Measurements from ENCODE around the gene NTRK3. TPM values are rescaled to one million over a fixed set of nuclear protein-coding genes. Genes with fewer than 3 reads are reported as not detected.

Gene NTRK3
- total and polyA plus RNA-seq, 2 donors (not counting 3 experiments of a cell fraction or from before 2014, with no cell fraction given): not detected

GRCh38 chr15:88246666-88247446 is 9.7 kb downstream of the NTRK3 start:
- intact Hi-C loops (cut with micrococcal nuclease) (loop anchor here (5.0 to 10.0 kb wide), 2 partner anchors 632 to 1330 kb away; no protein-coding TSS in a partner anchor), dilution Hi-C loops (cut with MboI; ENCODE audit: extremely low pct_ligation_motif_present, low sequenced_read_pairs) (no loop called here)
- TF ChIP-seq CTCF (IDR thresholded peaks at IDR 0.05; ENCODE audit: extremely low read depth in 1 of 2, insufficient read depth in 1 of 2, low read depth in 1 of 2, low read length in 2 of 2) (peak; percentile 89 to 92), MYC (IDR thresholded peaks at IDR 0.05; ENCODE audit: low read depth, low read length) (no peak)
- Histone ChIP-seq H3K79me2 (ENCODE audit: control insufficient read depth, insufficient read depth, low read length) (no peaks in the 10 kb centered on the region), H3K4me1 (ENCODE audit: control insufficient read depth, extremely low read depth, insufficient read depth, low read length) (no peaks in the 10 kb centered on the region), H3K9me3 (replicated peaks; ENCODE audit: control insufficient read depth, insufficient read depth, low read length) (no peaks in the 10 kb centered on the region), H2AFZ (ENCODE audit: low read depth, low read length) (no peak overlapping the region), H3K4me3 (replicated peaks in 1 of 3; ENCODE audit: insufficient read depth in 1 of 3, low read depth in 1 of 3, low read length in 3 of 3) (no peak overlapping the region), H3K27me3 (ENCODE audit: control insufficient read depth in 2 of 2, insufficient read depth in 2 of 2, low read length in 2 of 2) (no peaks in the 10 kb centered on the region), H4K20me1 (replicated peaks; ENCODE audit: control insufficient read depth, extremely low read depth, insufficient read depth, low read length) (no peaks in the 10 kb centered on the region), H3K4me2 (ENCODE audit: insufficient read depth, low read length) (no peak overlapping the region), H3K27ac (ENCODE audit: insufficient read depth, low read depth, low read length) (no peak overlapping the region), H3K36me3 (ENCODE audit: control insufficient read depth in 2 of 2, extremely low read depth in 1 of 2, insufficient read depth in 2 of 2, low read length in 2 of 2) (no peaks in the 10 kb centered on the region), H3K9me1 (replicated peaks; ENCODE audit: control insufficient read depth, extremely low read depth, insufficient read depth, low read length) (no peaks in the 10 kb centered on the region), H3K9ac (replicated peaks; ENCODE audit: extremely low read depth, insufficient read depth, low read length) (no peak overlapping the region)
- BruUV-seq (replicated peaks): no TSS peak
- DNase-seq (ENCODE audit: low read depth, low spot score): peak; percentile 50
- ChIA-PET POLR2A (no interaction called here), CTCF (interaction anchor here (0.9 to 6.0 kb wide), 13 partner anchors 13 to 1622 kb away, joined by 3 to 40 read pairs (median 3); partner anchors contain the start of gene MRPL46)
- FAIRE-seq: peak; percentile 66

GRCh38 chr15:88246081-88246480 is 10.5 kb downstream of the NTRK3 start:
- H3K27ac ChIP-seq (ENCODE audit: insufficient read depth, low read depth, low read length): no peak overlapping the region

More at GRCh38 chr15:88246081-88246480, 10.5 kb downstream of the NTRK3 start:
- FAIRE-seq: no peak
- no peak overlapping the region for H3K4me3 ChIP-seq (replicated peaks in 1 of 3; ENCODE audit: insufficient read depth in 1 of 3, low read depth in 1 of 3, low read length in 3 of 3)
- H3K4me2 ChIP-seq (ENCODE audit: insufficient read depth, low read length): no peak overlapping the region
- H3K79me2 ChIP-seq (ENCODE audit: control insufficient read depth, insufficient read depth, low read length): no peaks in the 10 kb centered on the region
- no peak overlapping the region for H3K9ac ChIP-seq (replicated peaks; ENCODE audit: extremely low read depth, insufficient read depth, low read length)
- no peaks in the 10 kb centered on the region for H4K20me1 ChIP-seq (replicated peaks; ENCODE audit: control insufficient read depth, extremely low read depth, insufficient read depth, low read length)
- no peaks in the 10 kb centered on the region for H3K36me3 ChIP-seq (ENCODE audit: control insufficient read depth in 2 of 2, extremely low read depth in 1 of 2, insufficient read depth in 2 of 2, low read length in 2 of 2)
- DNase-seq (ENCODE audit: low read depth, low spot score): no peak
- intact Hi-C loops (cut with micrococcal nuclease) (loop anchor here (5.0 to 10.0 kb wide), 2 partner anchors 631 to 1329 kb away; no protein-coding TSS in a partner anchor), dilution Hi-C loops (cut with MboI; ENCODE audit: extremely low pct_ligation_motif_present, low sequenced_read_pairs) (no loop called here)
- H3K4me1 ChIP-seq (ENCODE audit: control insufficient read depth, extremely low read depth, insufficient read depth, low read length): no peaks in the 10 kb centered on the region
- H3K27me3 ChIP-seq (ENCODE audit: control insufficient read depth in 2 of 2, insufficient read depth in 2 of 2, low read length in 2 of 2): no peaks in the 10 kb centered on the region
- H2AFZ ChIP-seq (ENCODE audit: low read depth, low read length): no peak overlapping the region
- POLR2A ChIA-PET: no interaction called here
- no peaks in the 10 kb centered on the region for H3K9me1 ChIP-seq (replicated peaks; ENCODE audit: control insufficient read depth, extremely low read depth, insufficient read depth, low read length)
- TF ChIP-seq POLR2AphosphoS5 (IDR thresholded peaks at IDR 0.05; ENCODE audit: insufficient read depth, low read depth, low read length) (no peak), GATA2 (IDR thresholded peaks at IDR 0.05; ENCODE audit: insufficient read depth, insufficient read length, low read depth, low read length) (no peak), CTCF (IDR thresholded peaks at IDR 0.05; ENCODE audit: extremely low read depth in 1 of 2, insufficient read depth in 1 of 2, low read depth in 1 of 2, low read length in 2 of 2) (no peak), JUN (IDR thresholded peaks at IDR 0.05; ENCODE audit: borderline replicate concordance, insufficient read depth, insufficient read length, low read depth) (no peak), FOS (IDR thresholded peaks at IDR 0.05; ENCODE audit: borderline replicate concordance, insufficient read depth, low read length) (no peak), POLR2A (IDR thresholded peaks at IDR 0.05; ENCODE audit: low read depth, low read length) (no peak), MAX (IDR thresholded peaks at IDR 0.05; ENCODE audit: insufficient read depth, insufficient read length) (no peak), MYC (IDR thresholded peaks at IDR 0.05; ENCODE audit: low read depth, low read length) (no peak), EZH2 (IDR thresholded peaks at IDR 0.05; ENCODE audit: borderline replicate concordance, low read depth, low read length, severe bottlenecking) (no peak)
- no TSS peak for BruUV-seq (replicated peaks)
- no peaks in the 10 kb centered on the region for H3K9me3 ChIP-seq (replicated peaks; ENCODE audit: control insufficient read depth, insufficient read depth, low read length)
- CTCF ChIA-PET: interaction anchor here (0.9 to 6.0 kb wide), 9 partner anchors 28 to 1622 kb away, joined by 3 to 40 read pairs (median 3); no protein-coding TSS in a partner anchor

Data from endothelial cell of umbilical vein (primary cell).